Caco-2 (cell line): ENCODE results near the gene MAN1C1. TPM values are rescaled to one million over a fixed set of nuclear protein-coding genes. Genes with fewer than 3 reads are reported as not detected.
A peak's percentile ranks its signal among the peaks of the same experiment; 100 is the strongest.

ENCODE experiments used
- BruUV-seq: library from RNA; stranded (reverse); fragments of 400-500 nt; replicated peaks from 2 replicates; lab custom pipeline; 2021; lab: Mats Ljungman, UMichigan
- CTCF ChIA-PET: fragments of 300-600 bp; sonication (Branson Sonifier 250); formaldehyde crosslinking; loops from one replicate; lab custom pipeline; 2022; ENCODE audit warnings: antibody characterized with exemption; lab: Charles Lee
- POLR2A ChIA-PET: fragments of 300-600 bp; sonication (Branson Sonifier 250); formaldehyde crosslinking; loops from one replicate; lab custom pipeline; 2022; ENCODE audit warnings: antibody characterized with exemption; lab: Charles Lee
- DNase-seq, 2 experiments: peaks; one replicate each; pipeline versions ENCODE4 v3.0.0 to v3.0.0-alpha.2; 2020 to 2022
- H3K27me3 ChIP-seq: replicated peaks from 2 replicates; pipeline ENCODE4 v1.6.0; 2011; ENCODE audit warnings: low read length; ENCODE audit not compliant: control insufficient read depth, insufficient read depth
- H3K36me3 ChIP-seq: 2 replicates; pipeline ENCODE4 v1.5.1; 2011; ENCODE audit warnings: low read length; ENCODE audit not compliant: control insufficient read depth, insufficient read depth
- H3K4me1 ChIP-seq: fragments of 250-450 bp; sonication (Bioruptor Pico); 2 replicates; pipeline ENCODE4 v1.5.1; 2020; ENCODE audit warnings: mild to moderate bottlenecking
- H3K4me3 ChIP-seq: 2 replicates; pipeline ENCODE4 v1.5.1; 2011; ENCODE audit warnings: low read depth, mild to moderate bottlenecking, control low read depth, low read length
- H3K9me3 ChIP-seq: fragments of 250-450 bp; sonication (Bioruptor Pico); 2 replicates; pipeline ENCODE4 v1.5.1; 2020; ENCODE audit warnings: mild to moderate bottlenecking, moderate library complexity
- H3K27ac Mint-ChIP-seq: one replicate; pipeline ENCODE4 v1.8.0; 2022; ENCODE audit warnings: mixed read lengths; ENCODE audit not compliant: unreplicated experiment
- H3K27me3 Mint-ChIP-seq: one replicate; pipeline ENCODE4 v1.8.0; 2022; ENCODE audit warnings: mixed read lengths; ENCODE audit not compliant: insufficient read depth, unreplicated experiment
- H3K36me3 Mint-ChIP-seq: one replicate; pipeline ENCODE4 v1.8.0; 2022; ENCODE audit warnings: mild to moderate bottlenecking, mixed read lengths; ENCODE audit not compliant: insufficient read depth, unreplicated experiment
- H3K4me1 Mint-ChIP-seq: one replicate; pipeline ENCODE4 v1.8.0; 2022; ENCODE audit warnings: low read depth, mixed read lengths; ENCODE audit not compliant: unreplicated experiment
- H3K4me3 Mint-ChIP-seq: one replicate; pipeline ENCODE4 v1.8.0; 2022; ENCODE audit warnings: mild to moderate bottlenecking, moderate library complexity, mixed read lengths; ENCODE audit not compliant: unreplicated experiment
- H3K9me3 Mint-ChIP-seq: one replicate; pipeline ENCODE4 v1.8.0; 2022; ENCODE audit warnings: mixed read lengths; ENCODE audit not compliant: unreplicated experiment
- CTCF ChIP-seq, 2 experiments: fragments of 200-600 bp in 1 of 2; IDR thresholded peaks; 1 replicate in 1 of 2; 2 replicates in 1 of 2; pipeline versions ENCODE4 v1.5.1 to v1.8.0; 2011 to 2022; ENCODE audit warnings: antibody characterized with exemption in 1 of 2, control low read depth in 1 of 2, inconsistent platforms in 1 of 2, low read depth in 1 of 2, low read length in 1 of 2, mild to moderate bottlenecking in 1 of 2, moderate library complexity in 1 of 2; ENCODE audit not compliant: insufficient read depth in 1 of 2, severe bottlenecking in 1 of 2, unreplicated experiment in 1 of 2
- intact Hi-C: fragments of 100-400 bp; cut with micrococcal nuclease; formaldehyde crosslinking; loops from one replicate; pipeline ENCODE4 v1.10.0; 2022; ENCODE audit not compliant: unreplicated experiment
- total RNA-seq: library from RNA; stranded (reverse); gene quantifications from 2 replicates; pipeline ENCODE4 v1.2.3, GENCODE V29; 2022

MAN1C1 gene
- total RNA-seq, 1 experiment from 2014 or later: 2.7 TPM

GRCh38 chr1:25607123-25607522 lies 9.5 kb upstream of the MAN1C1 start:
- Histone ChIP-seq H3K36me3 (no peaks in the 10 kb centered on the region; the same call in 1 of the 2 replicates), H3K27me3 (no peaks in the 10 kb centered on the region), H3K9me3 (no peaks in the 10 kb centered on the region), H3K4me1 (peaks cover 8% of the 10 kb centered on the region; the same call in 1 of the 2 replicates), H3K4me3 (no peak overlapping the region)
- Mint-ChIP-seq H3K9me3 (no peaks in the 10 kb centered on the region), H3K4me3 (no peak overlapping the region), H3K27me3 (peaks cover 3% of the 10 kb centered on the region), H3K36me3 (no peaks in the 10 kb centered on the region), H3K4me1 (peaks cover 4% of the 10 kb centered on the region), H3K27ac (no peak overlapping the region)
- no peak for DNase-seq
- no peak for TF ChIP-seq CTCF (IDR thresholded peaks at IDR 0.05; ENCODE audit: insufficient read depth in 1 of 2, low read depth in 1 of 2, low read length in 1 of 2, severe bottlenecking in 1 of 2, unreplicated experiment in 1 of 2)
- CTCF ChIA-PET: interaction anchor here (0.6 kb wide), 1 partner anchor 396 kb away, joined by 5 read pairs; no protein-coding TSS in a partner anchor
- no TSS peak for BruUV-seq
- POLR2A ChIA-PET: no interaction called here
- intact Hi-C loops: no loop called here

- Mint-ChIP-seq H3K36me3 (no peaks in the 10 kb centered on the region), H3K27ac (no peak overlapping the region), H3K9me3 (no peaks in the 10 kb centered on the region), H3K4me1 (peaks cover 7% of the 10 kb centered on the region), H3K4me3 (peak overlapping the region; percentile 19), H3K27me3 (peaks cover 3% of the 10 kb centered on the region)
- H3K4me1 ChIP-seq: peaks cover 8% of the 10 kb centered on the region; the same call in 1 of the 2 replicates
- BruUV-seq: no TSS peak
- no peaks in the 10 kb centered on the region for H3K9me3 ChIP-seq
- no peaks in the 10 kb centered on the region; the same call in 1 of the 2 replicates for H3K36me3 ChIP-seq
- H3K4me3 ChIP-seq: no peak overlapping the region; the same call in 1 of the 2 replicates
- no peaks in the 10 kb centered on the region for H3K27me3 ChIP-seq
- DNase-seq: peak; percentile 80 to 84
- TF ChIP-seq CTCF (IDR thresholded peaks at IDR 0.05; ENCODE audit: insufficient read depth in 1 of 2, low read depth in 1 of 2, low read length in 1 of 2, severe bottlenecking in 1 of 2, unreplicated experiment in 1 of 2): peak; percentile 50 to 58
- CTCF ChIA-PET: interaction anchor here (0.6 to 1.7 kb wide), 12 partner anchors 10 to 210 kb away, joined by 3 to 12 read pairs (median 4); no protein-coding TSS in a partner anchor
- POLR2A ChIA-PET: interaction anchor here (0.7 to 1.1 kb wide), 2 partner anchors 86 to 211 kb away, joined by 4 to 10 read pairs; partner anchors contain the start of gene MTFR1L
- intact Hi-C loops: loop anchor here (1.0 kb wide), 2 partner anchors 87 to 188 kb away; no protein-coding TSS in a partner anchor
Observed at GRCh38 chr1:25608488-25609178, 8.0 kb upstream of the MAN1C1 start.

- ChIA-PET CTCF (interaction anchor here (0.6 to 1.1 kb wide), 2 partner anchors 9 to 185 kb away, joined by 3 to 4 read pairs; no protein-coding TSS in a partner anchor), POLR2A (no interaction called here)
- no TSS peak for BruUV-seq
- peaks cover 14% of the 10 kb centered on the region for H3K4me1 Mint-ChIP-seq
- peaks cover 3% of the 10 kb centered on the region for H3K27me3 Mint-ChIP-seq
- no peak overlapping the region for H3K27ac Mint-ChIP-seq
- H3K4me1 ChIP-seq: peaks cover 8% of the 10 kb centered on the region; the same call in 1 of the 2 replicates
- no peak for TF ChIP-seq CTCF (IDR thresholded peaks at IDR 0.05; ENCODE audit: insufficient read depth in 1 of 2, low read depth in 1 of 2, low read length in 1 of 2, severe bottlenecking in 1 of 2, unreplicated experiment in 1 of 2)
- no peak overlapping the region for H3K4me3 Mint-ChIP-seq
- H3K36me3 Mint-ChIP-seq: no peaks in the 10 kb centered on the region
- H3K36me3 ChIP-seq: no peaks in the 10 kb centered on the region; the same call in 1 of the 2 replicates
- no peak overlapping the region for H3K4me3 ChIP-seq
- no peaks in the 10 kb centered on the region for H3K9me3 ChIP-seq
- no peak for DNase-seq
- H3K27me3 ChIP-seq: no peaks in the 10 kb centered on the region
- H3K9me3 Mint-ChIP-seq: no peaks in the 10 kb centered on the region
- intact Hi-C loops: no loop called here
Observed at GRCh38 chr1:25609921-25610320, 6.7 kb upstream of the MAN1C1 start.
